ENCODE results near the gene IL19.

DNA sequence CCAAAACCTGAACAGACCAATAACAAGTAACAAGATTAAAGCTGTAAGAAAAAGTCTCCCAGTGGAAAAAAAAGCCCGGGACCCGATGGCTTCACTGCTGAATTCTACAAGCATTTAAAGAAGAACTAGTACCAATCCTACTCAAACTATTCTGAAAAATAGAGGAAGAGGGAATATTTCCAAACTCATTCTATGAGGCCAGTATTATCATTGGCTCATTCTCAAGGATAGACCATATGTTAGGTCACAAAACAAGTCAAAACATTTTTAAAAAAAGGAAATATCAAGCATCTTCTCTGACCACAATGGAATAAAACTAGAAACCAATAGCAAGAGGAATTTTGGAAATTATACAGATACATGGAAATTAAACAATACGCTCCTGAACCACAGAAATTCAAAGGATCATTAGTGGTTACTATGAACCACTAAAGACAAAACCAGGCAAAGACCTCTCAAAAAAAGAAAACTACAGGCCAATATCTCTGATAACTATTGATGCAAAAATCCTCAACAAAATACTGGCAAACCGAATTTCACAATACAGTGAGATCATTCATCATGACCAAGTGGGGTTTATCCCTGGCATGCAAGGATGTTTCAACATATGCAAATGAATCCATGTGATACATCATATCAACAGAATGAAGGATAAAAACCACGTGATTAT is 80.9 kb downstream of the IL19 start:
- TF ChIP-seq, protein P1, sequence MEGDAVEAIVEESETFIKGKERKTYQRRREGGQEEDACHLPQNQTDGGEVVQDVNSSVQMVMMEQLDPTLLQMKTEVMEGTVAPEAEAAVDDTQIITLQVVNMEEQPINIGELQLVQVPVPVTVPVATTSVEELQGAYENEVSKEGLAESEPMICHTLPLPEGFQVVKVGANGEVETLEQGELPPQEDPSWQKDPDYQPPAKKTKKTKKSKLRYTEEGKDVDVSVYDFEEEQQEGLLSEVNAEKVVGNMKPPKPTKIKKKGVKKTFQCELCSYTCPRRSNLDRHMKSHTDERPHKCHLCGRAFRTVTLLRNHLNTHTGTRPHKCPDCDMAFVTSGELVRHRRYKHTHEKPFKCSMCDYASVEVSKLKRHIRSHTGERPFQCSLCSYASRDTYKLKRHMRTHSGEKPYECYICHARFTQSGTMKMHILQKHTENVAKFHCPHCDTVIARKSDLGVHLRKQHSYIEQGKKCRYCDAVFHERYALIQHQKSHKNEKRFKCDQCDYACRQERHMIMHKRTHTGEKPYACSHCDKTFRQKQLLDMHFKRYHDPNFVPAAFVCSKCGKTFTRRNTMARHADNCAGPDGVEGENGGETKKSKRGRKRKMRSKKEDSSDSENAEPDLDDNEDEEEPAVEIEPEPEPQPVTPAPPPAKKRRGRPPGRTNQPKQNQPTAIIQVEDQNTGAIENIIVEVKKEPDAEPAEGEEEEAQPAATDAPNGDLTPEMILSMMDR (IDR thresholded peaks at IDR 0.05 in 2 of 3, conservative IDR thresholded peaks at IDR 0.05 in 1 of 3; ENCODE audit: insufficient read depth in 2 of 3, low read depth in 1 of 3, low read length in 3 of 3), result no peak
- TF ChIP-seq, protein P2, sequence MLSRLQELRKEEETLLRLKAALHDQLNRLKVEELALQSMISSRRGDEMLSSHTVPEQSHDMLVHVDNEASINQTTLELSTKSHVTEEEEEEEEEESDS (CRISPR knock-in tag; IDR thresholded peaks at IDR 0.05), result no peak
- TF ChIP-seq, protein P3, sequence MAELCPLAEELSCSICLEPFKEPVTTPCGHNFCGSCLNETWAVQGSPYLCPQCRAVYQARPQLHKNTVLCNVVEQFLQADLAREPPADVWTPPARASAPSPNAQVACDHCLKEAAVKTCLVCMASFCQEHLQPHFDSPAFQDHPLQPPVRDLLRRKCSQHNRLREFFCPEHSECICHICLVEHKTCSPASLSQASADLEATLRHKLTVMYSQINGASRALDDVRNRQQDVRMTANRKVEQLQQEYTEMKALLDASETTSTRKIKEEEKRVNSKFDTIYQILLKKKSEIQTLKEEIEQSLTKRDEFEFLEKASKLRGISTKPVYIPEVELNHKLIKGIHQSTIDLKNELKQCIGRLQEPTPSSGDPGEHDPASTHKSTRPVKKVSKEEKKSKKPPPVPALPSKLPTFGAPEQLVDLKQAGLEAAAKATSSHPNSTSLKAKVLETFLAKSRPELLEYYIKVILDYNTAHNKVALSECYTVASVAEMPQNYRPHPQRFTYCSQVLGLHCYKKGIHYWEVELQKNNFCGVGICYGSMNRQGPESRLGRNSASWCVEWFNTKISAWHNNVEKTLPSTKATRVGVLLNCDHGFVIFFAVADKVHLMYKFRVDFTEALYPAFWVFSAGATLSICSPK (IDR thresholded peaks at IDR 0.05; ENCODE audit: borderline replicate concordance), result no peak
- no peak for TF ChIP-seq TRIM24 (IDR thresholded peaks at IDR 0.05)
- TF ChIP-seq, protein P4, sequence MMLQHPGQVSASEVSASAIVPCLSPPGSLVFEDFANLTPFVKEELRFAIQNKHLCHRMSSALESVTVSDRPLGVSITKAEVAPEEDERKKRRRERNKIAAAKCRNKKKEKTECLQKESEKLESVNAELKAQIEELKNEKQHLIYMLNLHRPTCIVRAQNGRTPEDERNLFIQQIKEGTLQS (IDR thresholded peaks at IDR 0.05), result no peak
- TF ChIP-seq, protein P4 (CRISPR knock-in tag; conservative IDR thresholded peaks at IDR 0.05), result no peak
- TF ChIP-seq JUN (IDR thresholded peaks at IDR 0.05; ENCODE audit: borderline replicate concordance, low read depth, low read length), result no peak
- TF ChIP-seq JUN (CRISPR knock-in tag; IDR thresholded peaks at IDR 0.05; ENCODE audit: borderline replicate concordance), result no peak
- TF ChIP-seq FOXA1 (IDR thresholded peaks at IDR 0.05; ENCODE audit: borderline replicate concordance), result no peak
- no peak for TF ChIP-seq ATF7 (IDR thresholded peaks at IDR 0.05)
- no peak for TF ChIP-seq CAMTA2 (CRISPR knock-in tag; conservative IDR thresholded peaks at IDR 0.05)
- TF ChIP-seq GABPA (tag; conservative IDR thresholded peaks at IDR 0.05; ENCODE audit: low read depth), result no peak
- TF ChIP-seq SRSF3 (IDR thresholded peaks at IDR 0.05; ENCODE audit: insufficient read depth, low read length), result no peak
- no peak for TF ChIP-seq CBX3 (IDR thresholded peaks at IDR 0.05; ENCODE audit: borderline replicate concordance in 1 of 2, low read length in 2 of 2)
- no peak for TF ChIP-seq FOXM1 (IDR thresholded peaks at IDR 0.05; ENCODE audit: low read depth)
- no peak for TF ChIP-seq FOXM1 (CRISPR knock-in tag; IDR thresholded peaks at IDR 0.05; ENCODE audit: low read depth)
- TF ChIP-seq TBP (optimal IDR thresholded peaks at IDR 0.05; ENCODE audit: low read depth, low read length), result no peak

Data from K562 (cell line).